Epidermal melanocyte (primary cell): ENCODE data around the gene FXR2.
"Not testable (repeated sequence)": the region's sequence is repeated elsewhere in the genome, so short reads cannot be mapped to it uniquely, and the experiment has no call there.

Experiments used
- DNase-seq: peaks from one replicate; pipeline ENCODE4 v3.0.0; 2011; ENCODE audit warnings: low spot score; ENCODE audit not compliant: insufficient read length

FXR2 gene

DNA sequence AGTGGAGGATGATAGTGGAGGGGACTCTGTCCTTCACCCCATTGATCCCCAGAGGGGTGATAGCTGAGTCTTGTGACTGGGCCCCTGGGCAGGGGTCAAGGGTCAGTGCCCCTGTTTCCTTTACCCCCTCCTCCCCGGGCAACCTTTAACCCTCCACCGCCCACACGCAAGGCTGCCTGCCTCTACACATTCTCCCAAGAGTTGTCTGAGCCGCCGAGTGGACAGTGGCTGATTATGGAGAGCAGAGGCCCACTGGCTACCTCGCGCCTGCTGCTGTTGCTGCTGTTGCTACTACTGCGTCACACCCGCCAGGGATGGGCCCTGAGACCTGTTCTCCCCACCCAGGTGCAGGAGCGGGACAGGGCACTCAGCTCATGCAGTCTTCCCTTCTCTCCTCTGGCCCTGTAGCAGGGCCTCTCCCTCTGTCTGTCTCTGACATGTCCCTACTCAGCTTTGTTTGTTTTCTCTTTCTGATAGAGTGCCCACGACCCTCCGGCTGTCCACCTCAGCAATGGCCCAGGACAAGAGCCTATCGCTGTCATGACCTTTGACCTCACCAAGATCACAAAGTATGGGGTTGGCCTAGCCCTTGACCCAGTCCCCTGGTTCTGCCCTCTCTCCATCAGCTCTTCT lies 15.4 kb upstream of the FXR2 start, which contains the start of gene SHBG:
TSS of gene SHBG (plus strand) at position 197 of the 633 bp plus-strand sequence. CDS start at position 235, 38 bp downstream.
- DNase-seq, result no peak

DNA sequence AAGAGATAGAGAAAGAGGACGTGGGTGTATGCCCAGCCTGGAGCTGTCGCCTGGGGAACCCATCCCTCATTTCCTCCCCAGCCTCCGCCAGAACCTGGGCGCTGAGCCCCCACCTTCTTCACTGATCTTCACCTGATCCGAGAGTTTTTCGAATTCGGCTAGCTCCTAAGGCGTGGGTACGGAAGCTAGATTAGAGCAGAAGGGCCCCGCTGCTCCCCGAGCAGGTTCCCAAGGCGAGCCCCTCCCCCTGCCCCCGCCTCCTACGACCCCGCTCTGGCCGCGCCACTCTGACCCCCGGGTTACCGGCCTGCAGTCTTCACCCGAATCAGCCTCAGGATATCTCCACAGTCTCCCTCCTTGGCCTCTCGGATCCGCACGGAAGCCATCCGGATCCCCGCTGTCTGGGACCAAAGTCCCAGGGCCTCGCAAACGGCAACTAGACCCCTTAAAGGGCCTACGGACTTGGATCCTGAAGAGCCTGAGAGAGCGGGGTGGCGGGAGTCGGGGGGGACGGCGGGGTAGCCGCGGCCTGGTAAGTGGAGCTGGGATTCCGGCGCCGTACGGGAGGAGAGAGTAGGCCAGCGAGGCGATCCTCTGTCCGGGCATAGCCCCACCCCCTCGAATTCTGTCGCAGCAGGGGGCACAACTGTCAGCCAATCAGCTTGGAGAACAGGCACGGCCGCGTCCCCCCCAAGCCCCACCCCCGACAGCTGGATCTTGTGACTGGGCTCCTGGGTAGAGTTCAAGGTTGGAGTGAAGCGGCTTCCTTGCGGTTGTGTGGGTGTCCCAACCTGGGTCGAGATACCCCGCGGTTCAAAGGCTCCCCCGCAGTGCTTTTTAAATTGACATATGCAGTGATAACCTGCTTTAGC lies 12.8 kb upstream of the FXR2 start, which contains the start of gene SAT2:
TSS of gene SAT2 (minus strand) at position 572 of the 872 bp plus-strand sequence. CDS start at position 386, 186 bp downstream.
- peak; percentile 98 for DNase-seq

DNA sequence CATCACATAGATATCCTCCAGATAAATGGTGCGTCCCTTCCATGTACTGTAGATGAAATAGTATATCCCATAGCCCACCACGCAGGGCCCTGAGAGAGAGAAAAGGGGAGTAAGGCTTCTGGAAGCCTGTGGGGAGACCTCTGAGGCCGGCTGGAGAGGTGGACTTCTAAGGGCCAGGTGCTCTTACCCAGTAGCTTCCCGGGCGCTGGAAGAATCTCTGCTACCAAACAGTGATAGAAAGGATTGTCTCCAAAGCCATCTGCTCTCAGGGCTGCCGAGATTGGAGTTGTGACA lies 12.2 kb upstream of the FXR2 start:
- no peak for DNase-seq

DNA sequence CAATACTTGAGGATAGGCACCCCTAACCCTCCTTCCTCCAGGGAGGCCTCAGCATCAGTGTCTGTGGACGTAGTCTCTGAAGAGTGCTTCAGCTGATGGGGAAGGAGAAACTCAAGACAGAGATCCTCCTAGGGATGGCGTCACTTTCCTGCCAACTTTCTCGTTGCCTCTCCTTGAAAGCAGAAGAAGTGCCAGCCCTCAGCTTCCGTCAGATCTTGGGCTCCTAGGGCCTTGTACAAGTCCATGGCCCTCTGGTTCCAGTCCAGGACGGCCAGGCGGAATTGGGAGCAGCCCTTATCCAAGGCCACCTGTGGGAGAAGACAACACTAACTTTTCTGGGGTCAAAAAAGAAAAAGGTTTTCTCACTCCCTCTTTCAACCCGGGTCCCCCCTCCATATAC lies 11.6 kb upstream of the FXR2 start:
- DNase-seq, result no peak

DNA sequence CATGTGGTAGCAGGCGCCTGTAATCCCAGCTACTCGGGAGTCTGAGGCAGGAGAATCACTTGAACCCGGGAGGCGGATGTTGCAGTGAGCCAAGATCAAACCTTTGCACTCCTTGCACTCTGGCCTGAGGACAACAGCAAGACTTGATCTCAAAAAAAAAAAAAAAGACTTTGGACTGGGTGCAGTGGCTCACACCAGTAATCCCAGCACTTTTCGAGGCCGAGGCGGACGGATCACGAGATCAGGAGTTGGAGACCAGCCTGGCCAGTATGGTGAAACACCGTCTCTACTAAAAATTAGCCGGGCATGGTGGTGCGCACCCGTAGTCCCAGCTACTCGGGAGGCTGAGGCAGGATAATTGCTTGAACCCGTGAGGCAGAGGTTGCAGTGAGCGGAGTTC lies 11.1 kb upstream of the FXR2 start:
- DNase-seq, result not testable (repeated sequence)

DNA sequence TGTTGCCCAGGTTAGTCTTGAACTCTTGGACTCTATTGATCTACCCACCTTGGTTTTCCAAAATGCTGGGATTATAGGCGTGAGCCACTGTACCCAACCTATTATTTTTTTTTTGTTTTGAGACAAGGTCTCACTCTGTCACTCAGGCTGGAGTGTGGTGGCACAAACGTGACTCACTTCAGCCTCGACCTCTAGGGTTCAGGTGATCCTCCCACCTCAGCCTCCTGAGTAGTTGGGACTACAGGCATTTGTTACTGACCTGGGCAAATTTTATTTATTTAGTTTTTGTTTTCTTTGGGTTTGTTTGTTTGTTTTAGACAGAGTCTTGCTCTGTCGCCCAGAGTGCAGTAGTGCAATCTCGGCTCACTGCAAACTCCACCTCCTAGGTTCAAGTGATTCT lies 9.0 kb upstream of the FXR2 start:
- DNase-seq, result no peak

DNA sequence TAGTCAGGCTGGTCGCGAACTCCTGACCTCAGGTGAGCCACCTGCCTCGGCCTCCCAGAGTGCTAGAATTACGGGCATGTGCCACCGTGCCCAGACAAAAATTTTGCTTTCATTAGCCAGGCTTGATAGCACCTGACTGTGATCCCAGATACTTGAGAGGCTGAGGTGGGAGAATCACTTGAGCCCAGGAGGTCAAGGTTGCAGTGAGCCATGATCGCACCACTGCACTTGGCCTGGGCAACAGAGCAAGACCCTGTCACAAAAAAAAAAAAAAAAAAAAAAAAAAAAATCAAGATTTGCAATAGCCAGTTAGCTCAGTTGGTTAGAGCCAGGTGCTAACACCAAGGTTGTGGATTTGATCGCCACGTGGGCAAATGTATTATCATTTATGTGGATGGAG lies 6.1 kb upstream of the FXR2 start:
- DNase-seq, result no peak

DNA sequence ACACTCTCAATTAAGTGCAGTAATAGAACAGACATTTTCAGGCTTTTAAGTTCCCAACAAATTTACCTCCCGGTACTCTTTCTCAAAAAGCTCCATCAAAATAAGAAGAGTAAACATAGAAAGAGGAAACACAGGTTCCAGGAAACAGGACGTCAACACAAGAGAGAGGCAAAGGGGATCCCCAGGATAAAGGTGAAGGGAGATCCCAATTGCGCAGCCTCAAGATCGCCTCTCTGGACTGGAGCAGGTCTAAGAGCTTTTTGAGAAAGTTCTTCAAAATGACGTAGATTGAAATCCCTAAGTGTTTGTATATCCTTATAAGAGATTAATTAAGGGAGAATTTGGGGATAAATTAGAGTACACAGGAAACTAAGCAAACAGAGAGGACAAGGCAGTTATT lies 3.9 kb upstream of the FXR2 start:
- DNase-seq, result no peak

DNA sequence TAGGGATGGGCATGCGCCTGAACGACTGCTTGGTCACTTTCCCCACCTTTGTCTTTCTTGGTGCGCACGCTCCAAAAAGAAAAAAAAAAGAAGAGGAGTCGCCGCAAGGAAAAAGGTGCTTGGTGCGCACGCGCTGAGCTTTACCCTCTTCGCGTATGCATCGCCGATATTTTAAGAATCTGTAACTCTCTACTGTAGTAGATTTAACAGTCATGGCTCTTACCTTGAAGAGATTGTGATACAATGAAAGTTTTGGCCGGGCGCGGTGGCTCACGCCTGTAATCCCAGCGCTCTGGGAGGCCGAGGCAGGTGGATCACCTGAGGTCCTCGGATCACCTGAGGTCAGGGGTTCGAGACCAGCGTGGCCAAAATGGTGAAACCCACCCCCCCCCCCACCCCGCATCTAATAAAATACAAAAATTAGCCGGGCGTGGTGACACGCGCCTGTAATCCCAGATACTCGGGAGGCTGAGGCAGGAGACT lies 609 bp upstream of the FXR2 start:
- no peak for DNase-seq

DNA sequence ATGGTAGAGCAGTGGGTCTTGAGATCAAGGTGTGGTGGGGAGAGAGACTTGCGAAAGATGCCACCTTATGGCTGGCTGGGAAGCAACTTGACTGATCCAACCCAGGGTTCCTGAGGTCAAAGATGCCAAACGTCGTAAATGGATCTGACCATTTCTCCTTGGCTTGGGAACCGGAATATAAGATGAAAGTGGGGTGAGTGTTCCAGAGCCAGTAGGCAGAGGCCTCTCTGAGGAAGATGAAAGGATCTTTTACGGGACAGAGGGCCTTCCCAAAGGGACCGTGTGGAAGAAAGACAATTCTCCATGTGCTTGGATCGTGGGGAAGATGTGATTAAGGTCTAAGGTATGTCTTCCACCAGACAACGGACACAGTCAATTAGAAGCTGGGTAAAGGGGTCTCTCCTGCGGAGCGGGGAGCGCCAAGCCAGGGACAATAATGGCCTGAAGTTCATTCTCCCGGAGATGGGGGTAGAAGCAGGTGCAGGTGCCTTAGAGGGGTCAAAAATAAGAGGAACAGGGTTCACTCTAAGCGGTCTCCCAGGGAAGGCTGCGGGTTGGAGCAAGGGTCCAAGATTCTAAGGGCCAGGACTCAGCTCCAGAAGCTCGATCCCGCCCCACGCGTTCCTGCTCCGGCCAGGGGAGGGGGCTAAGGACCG lies 800 bp downstream of the FXR2 start:
- no peak for DNase-seq

DNA sequence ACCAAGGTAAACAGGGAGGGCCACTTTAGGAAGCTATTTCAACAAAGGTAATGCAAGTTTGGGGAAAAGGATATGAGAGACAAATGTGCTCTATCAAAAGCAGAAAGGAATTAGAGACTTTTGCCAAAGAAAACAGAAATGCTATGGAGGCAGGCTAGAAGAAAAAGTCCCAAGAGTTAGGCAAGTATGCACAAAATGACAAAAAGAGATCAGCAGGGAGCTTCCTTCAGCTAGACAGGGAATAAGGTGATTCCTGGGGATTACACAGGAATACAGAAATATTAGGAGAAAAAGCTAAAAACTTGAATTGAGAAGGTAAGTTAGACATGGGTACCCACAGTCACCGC lies 2.4 kb downstream of the FXR2 start:
- no peak for DNase-seq

DNA sequence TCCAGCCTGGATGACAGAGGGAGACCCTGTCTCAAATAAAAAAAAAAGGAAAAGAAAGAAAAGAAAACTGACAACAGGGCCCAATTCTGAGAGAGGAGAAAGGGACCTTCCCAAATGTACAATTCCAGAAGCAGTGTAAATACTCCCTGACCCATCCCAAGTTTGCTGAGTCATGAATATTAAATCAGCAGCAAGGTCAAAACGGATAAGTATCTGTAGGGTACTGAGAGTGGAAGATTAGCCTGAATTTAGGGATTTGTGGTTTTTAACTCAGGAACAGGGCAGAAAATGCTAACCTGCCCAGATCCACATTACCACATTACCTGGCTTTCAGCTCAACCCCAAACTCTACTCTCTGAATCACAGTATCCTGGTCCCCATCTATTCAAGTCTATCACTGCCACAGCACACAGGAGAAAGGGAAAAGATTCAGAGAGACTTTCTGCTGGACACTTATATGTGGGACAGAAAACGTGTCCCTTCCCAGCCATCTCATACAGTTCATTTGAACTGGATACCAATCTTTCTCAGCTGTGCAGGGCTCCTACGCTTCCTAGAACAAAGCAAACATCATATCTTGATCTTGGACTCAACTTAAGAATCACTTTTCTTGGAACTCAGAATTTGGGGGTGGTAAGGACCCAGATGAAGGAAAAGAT lies 2.9 kb downstream of the FXR2 start:
- no peak for DNase-seq

DNA sequence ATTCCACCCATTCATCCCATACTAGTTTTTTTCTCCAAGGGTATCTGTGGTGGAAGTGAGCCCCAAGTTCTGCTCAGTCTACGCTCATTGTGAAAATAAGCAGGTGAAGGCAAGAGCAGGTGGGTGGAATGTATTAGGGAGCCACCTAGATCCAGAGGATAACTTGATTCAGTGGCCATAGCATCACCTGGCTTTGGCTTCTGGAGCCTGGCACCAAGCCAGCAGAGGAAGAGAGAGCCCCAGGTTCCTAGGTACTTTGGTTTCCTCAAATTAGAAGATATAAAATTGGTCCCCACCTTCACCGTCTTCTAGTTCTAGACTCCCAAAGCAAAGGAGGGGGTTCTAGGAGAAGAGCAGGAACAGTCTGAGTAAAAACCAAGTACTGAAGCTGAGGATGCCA lies 4.1 kb downstream of the FXR2 start:
- DNase-seq, result no peak

DNA sequence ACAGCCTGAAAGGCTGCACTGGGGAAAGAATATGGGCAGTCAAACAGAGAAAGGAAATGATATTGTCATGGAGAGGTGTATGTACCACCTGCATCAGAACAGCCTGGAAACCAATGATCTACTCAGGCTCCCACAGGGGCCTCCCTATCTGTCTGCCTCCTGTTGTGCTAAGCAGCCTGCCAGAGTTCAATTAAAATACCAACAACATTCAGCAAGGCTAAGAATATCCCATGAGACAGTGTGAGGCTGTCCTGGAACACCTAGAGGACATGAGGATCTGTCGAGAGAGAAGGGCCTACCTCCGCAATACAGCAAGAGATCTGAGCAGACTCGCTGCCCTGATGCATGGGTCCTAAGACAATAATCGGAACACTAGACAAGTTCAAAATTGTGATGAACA lies 8.4 kb downstream of the FXR2 start:
- no peak for DNase-seq

DNA sequence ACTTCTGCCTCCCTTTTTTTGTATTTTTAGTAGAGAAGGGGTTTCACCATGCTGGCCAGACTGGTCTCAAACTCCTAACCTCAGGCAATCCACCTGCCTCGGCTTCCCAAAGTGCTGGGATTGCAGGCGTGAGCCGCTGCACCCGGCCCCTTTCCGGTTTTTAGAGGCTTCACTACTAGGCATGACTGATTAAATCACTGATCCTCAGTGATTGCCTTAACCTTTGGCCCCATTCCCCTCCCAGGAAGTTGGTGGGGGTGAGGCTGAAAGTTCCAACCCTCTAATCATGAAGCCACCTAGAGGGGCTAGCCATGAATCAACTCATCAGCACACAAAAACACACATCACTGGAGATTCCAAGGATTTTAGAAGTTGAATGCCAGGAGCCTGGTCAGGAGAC lies 17.1 kb downstream of the FXR2 start:
- DNase-seq, result not testable (repeated sequence)

DNA sequence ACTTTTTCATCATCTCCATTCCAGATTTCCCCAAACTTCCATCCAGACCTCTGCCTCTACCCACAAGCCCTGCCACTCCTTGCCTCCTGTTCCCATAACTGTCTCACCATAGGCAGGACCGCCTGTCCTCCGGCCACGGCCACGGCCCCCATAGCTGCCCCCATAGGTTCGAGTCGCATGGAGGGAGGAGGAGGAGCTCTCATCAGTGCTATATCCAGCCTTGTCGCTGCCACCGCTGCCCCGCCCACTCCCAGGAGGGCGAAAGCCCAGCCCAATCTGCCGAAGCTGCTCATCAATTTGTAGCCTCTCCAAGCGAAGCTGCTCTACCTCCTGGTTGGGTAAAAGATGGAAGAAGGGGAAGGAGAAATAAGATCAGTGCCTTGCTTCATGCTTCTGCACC lies 21.4 kb downstream of the FXR2 start:
- no peak for DNase-seq

DNA sequence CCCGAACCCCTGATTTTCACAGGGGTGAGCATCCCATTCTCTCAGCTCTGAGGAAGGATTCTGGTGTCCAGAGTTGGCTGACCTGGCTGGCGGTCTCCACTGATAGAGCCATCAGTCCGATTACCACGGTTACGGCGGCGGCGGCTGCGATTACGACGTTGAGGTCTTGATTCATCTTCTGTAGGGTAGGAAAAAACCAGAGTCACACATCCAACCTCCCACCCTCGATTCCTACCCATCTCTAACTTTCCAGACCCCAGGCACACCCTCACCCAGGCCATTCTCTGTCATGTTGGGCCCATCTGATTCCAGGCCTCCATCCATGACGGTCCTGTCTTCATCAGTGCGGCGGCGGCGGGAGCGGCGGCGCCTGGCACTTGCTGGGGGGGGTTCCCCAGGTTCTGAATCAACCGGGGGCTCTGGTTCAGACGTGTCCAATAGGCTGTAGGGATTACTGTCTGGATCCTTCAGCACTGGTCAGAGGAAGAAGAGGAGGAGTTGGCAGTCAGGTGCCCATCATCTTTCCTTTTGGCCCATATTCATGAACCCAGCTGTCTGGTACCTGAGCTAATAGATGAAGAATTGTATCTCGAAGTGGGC lies 22.2 kb downstream of the FXR2 start:
- DNase-seq, result no peak

DNA sequence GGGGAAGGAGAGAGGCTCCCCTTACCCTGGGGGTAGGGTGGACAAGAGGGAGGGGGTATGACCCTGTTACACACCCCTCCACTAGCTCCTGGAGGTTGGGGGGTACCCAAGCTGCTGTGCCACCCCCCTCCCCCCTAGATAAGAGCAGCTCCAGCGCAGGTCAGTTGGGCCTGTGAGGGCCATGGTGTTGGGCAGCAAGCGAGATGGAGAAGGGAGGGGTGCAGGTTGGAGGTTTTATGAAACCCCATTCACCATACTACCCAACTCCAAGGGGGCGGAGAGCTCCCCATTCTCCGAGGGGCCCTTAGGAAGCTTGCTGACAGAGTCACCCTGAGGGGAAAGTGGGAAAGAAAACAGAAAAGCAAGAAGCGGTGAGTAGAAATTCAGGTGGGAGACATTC lies 23.1 kb downstream of the FXR2 start:
- DNase-seq, result no peak

DNA sequence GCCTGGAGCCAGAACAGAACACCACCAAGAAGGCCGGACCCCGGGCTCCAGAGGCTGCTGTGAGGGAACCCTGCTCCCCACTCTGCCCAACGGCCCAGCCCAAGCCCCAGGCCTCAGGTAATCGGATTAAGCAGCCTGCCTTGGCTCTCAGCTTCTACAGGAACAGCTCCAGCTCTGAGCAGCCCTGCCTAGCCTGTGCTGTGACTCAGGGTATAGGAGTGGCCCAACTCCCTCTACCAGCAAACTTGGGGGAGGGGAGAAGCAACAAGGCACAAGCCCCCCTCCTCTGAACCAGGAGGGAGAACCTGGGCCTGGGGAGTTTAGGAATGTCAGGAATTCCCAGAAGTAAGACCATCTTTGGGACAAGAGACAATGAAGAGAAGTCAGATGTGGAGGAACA lies 24.0 kb downstream of the FXR2 start:
- DNase-seq, result no peak

DNA sequence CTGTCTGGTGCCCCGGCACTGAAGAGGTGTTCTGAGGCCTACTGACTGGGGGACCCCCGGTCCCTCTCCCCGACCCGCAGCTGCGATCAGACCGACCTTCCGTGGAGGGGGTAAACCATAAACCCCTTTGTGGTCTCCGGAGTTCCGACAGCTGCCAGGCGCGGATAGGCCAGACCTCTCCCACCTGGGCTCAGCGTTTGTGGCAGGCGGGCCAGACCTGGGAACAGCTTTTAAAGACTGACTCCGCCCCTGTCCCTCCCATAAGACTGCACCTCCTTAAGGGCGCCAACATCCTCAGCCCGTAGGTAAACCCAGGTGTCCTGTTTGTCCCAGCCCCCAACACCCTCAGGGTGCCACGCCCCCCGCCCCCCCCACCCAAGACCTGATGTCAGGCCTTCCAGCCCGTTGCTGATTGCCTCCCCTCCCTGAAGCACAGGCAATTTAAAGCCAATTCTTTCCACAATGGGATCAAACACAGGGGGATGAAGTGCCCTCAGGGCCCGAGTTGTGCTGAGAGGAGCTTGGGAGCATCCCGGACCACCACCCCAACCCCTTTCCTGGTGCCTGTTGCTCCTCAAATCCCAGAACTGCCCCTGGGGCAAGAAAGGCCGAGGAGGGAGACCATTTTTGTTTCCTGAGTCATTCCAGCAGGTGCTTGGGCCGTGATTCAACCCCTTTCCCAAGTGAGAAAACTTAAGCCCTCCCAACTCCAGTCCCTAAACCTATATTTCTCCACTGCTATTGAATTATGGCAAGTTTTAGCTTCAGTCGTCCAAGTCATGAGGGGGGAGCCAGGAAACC lies 24.6 kb downstream of the FXR2 start, which contains the start of gene SOX15:
TSS of gene SOX15 (minus strand) at position 204 of the 801 bp plus-strand sequence. CDS start 418 bp downstream, outside the sequence.
- DNase-seq, result no peak
